Karpas-422 (cell line): Measurements from ENCODE around the gene ALDH1B1. TPM values are rescaled to one million over a fixed set of nuclear protein-coding genes. Genes with fewer than 3 reads are reported as not detected.
A peak's percentile ranks its signal among the peaks of the same experiment; 100 is the strongest.

Source experiments
- DNase-seq: peaks from one replicate; pipeline ENCODE4 v3.0.0-alpha.2; 2015
- H2AFZ ChIP-seq: fragments of 200-600 bp; sonication (generic); 2 replicates; pipeline ENCODE4 v1.6.1; 2014; ENCODE audit warnings: antibody characterized with exemption, low read length, mixed read lengths
- H3K27ac ChIP-seq: fragments of 200-600 bp; sonication (generic); 2 replicates; pipeline ENCODE4 v1.5.1; 2014; ENCODE audit warnings: mild to moderate bottlenecking, low read length, moderate library complexity
- H3K27me3 ChIP-seq: fragments of 200-600 bp; sonication (generic); 2 replicates; pipeline ENCODE4 v1.6.1; 2014; ENCODE audit warnings: low read length, mixed read lengths
- H3K36me3 ChIP-seq: fragments of 200-600 bp; sonication (generic); 2 replicates; pipeline ENCODE4 v1.6.1; 2014; ENCODE audit warnings: low read length, mixed read lengths; ENCODE audit not compliant: insufficient read depth
- H3K4me1 ChIP-seq: fragments of 200-600 bp; sonication (generic); 2 replicates; pipeline ENCODE4 v1.6.1; 2014; ENCODE audit warnings: mild to moderate bottlenecking, low read length, mixed read lengths
- H3K4me2 ChIP-seq: fragments of 200-600 bp; sonication (generic); 2 replicates; pipeline ENCODE4 v1.6.1; 2014; ENCODE audit warnings: low read length, low read depth, mild to moderate bottlenecking; ENCODE audit not compliant: poor library complexity, severe bottlenecking
- H3K4me3 ChIP-seq: fragments of 200-600 bp; sonication (generic); 2 replicates; pipeline ENCODE4 v1.5.1; 2014; ENCODE audit warnings: mild to moderate bottlenecking, antibody characterized with exemption, low read length, mixed read lengths
- H3K79me2 ChIP-seq: fragments of 200-600 bp; sonication (generic); 2 replicates; pipeline ENCODE4 v1.6.1; 2014; ENCODE audit warnings: mild to moderate bottlenecking, low read length, mixed read lengths
- H3K9ac ChIP-seq: fragments of 200-600 bp; sonication (generic); 2 replicates; pipeline ENCODE4 v1.6.0; 2014; ENCODE audit warnings: low read length
- H3K9me2 ChIP-seq: fragments of 200-600 bp; sonication (generic), shearing (Covaris generic); replicated peaks from 2 replicates; pipeline ENCODE4 v1.6.0; 2014; ENCODE audit warnings: mild to moderate bottlenecking, low read length, moderate library complexity; ENCODE audit not compliant: insufficient read depth
- H3K9me3 ChIP-seq: fragments of 300-700, 200-600 bp; sonication (generic); 2 replicates; pipeline ENCODE4 v1.6.1; 2014; ENCODE audit warnings: low read length, mixed read lengths
- H4K20me1 ChIP-seq: fragments of 200-600 bp; sonication (generic); 2 replicates; pipeline ENCODE4 v1.6.1; 2014; ENCODE audit warnings: mild to moderate bottlenecking, antibody characterized with exemption, low read length, low read depth; ENCODE audit not compliant: insufficient read depth
- total RNA-seq: library from RNA; depleted of rRNA; stranded (reverse); fragments of >200 nt; shearing (Covaris generic); gene quantifications from 2 replicates; pipeline ENCODE4 v1.2.3, GENCODE V29; 2014; ENCODE audit warnings: low replicate concordance

Gene ALDH1B1
- total RNA-seq, 1 experiment from 2014 or later = 10.3 TPM

DNA sequence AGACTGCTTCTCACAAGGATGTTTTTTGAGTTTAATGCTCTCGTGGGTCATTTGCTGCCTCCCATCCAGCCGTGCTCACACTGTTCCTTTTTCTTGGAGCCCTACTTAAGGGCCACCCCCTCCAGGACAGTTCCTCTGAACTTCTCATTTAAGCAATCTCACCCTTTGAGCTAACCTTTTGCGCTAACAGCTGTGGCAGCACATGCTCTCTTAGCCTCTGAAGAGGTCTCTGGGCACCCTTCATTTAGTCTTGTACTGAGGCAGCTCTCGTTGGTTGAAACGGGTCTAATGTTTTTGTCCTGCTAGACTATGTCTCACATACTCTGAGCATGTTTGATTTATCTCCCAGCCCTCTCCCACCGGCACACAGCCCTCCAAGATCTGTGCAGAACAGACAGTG, 11.8 kb downstream of the ALDH1B1 start:
- H3K36me3 ChIP-seq = no peaks in the 10 kb centered on the region
- H3K4me1 ChIP-seq = no peaks in the 10 kb centered on the region
- no peaks in the 10 kb centered on the region for H3K9me3 ChIP-seq
- H4K20me1 ChIP-seq = no peaks in the 10 kb centered on the region
- H2AFZ ChIP-seq = no peak overlapping the region
- no peak overlapping the region for H3K4me2 ChIP-seq
- H3K27ac ChIP-seq = no peak overlapping the region
- H3K79me2 ChIP-seq = no peaks in the 10 kb centered on the region
- no peaks in the 10 kb centered on the region for H3K9me2 ChIP-seq
- no peaks in the 10 kb centered on the region for H3K27me3 ChIP-seq
- no peak overlapping the region for H3K4me3 ChIP-seq
- no peak overlapping the region for H3K9ac ChIP-seq
- DNase-seq = no peak

- no peaks in the 10 kb centered on the region for H3K79me2 ChIP-seq
- no peak overlapping the region for H3K4me3 ChIP-seq
- H3K9me3 ChIP-seq = no peaks in the 10 kb centered on the region
- DNase-seq = no peak
- no peaks in the 10 kb centered on the region for H3K4me1 ChIP-seq
- no peak overlapping the region for H3K9ac ChIP-seq
- H3K4me2 ChIP-seq = no peak overlapping the region
- H4K20me1 ChIP-seq = no peaks in the 10 kb centered on the region
- H2AFZ ChIP-seq = no peak overlapping the region
- no peaks in the 10 kb centered on the region for H3K9me2 ChIP-seq
- H3K36me3 ChIP-seq = no peaks in the 10 kb centered on the region
- H3K27ac ChIP-seq = no peak overlapping the region
- no peaks in the 10 kb centered on the region for H3K27me3 ChIP-seq
Observed at GRCh38 chr9:38405785-38406184, 13.3 kb downstream of the ALDH1B1 start.

DNA sequence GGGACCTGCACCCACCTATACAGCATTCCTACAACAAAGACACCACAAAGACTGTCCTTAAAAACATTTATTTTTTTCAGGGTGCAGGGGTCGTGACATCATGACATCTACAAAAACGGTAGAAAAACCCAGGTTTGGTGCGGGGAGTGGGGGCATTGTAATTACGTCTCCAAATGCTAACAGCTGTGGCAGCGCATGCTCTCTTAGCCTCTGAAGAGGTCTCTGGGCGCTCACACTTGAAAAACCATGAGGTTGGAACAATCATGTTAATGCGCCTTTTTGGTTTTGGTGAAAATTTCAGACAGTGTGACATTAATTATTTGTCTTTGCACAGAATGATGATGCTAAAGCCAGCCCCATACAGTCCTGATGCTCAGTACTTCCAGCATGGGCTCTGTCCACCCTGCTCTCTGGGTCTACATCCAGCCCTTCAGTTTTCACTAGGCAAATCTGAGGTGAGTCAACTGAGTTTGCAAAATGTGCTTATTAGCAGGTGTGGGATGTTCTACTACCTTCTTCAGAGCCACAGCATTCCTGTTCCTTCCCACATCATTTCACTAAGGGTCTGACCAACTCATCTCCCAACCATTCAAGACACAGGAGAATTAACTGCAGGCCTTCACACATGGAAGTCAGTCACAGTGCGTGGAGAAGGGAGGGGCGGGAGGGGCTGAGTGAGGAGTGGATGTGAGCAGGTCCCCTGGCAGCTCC, 14.1 kb downstream of the ALDH1B1 start:
- H3K9ac ChIP-seq = no peak overlapping the region
- no peaks in the 10 kb centered on the region for H3K9me3 ChIP-seq
- H3K4me3 ChIP-seq = no peak overlapping the region
- H3K4me2 ChIP-seq = no peak overlapping the region
- H4K20me1 ChIP-seq = no peaks in the 10 kb centered on the region
- no peaks in the 10 kb centered on the region for H3K9me2 ChIP-seq
- DNase-seq = no peak
- no peak overlapping the region for H3K27ac ChIP-seq
- no peaks in the 10 kb centered on the region for H3K36me3 ChIP-seq
- H2AFZ ChIP-seq = no peak overlapping the region
- H3K79me2 ChIP-seq = no peaks in the 10 kb centered on the region
- no peaks in the 10 kb centered on the region for H3K27me3 ChIP-seq
- H3K4me1 ChIP-seq = no peaks in the 10 kb centered on the region

GRCh38 chr9:38408719-38409118, 16.2 kb downstream of the ALDH1B1 start:
- Histone ChIP-seq H3K79me2 (no peaks in the 10 kb centered on the region), H3K36me3 (no peaks in the 10 kb centered on the region), H3K4me2 (no peak overlapping the region), H3K4me1 (peaks cover 9% of the 10 kb centered on the region), H3K9me3 (no peaks in the 10 kb centered on the region), H3K27ac (no peak overlapping the region), H3K4me3 (no peak overlapping the region), H2AFZ (no peak overlapping the region), H3K9ac (no peak overlapping the region), H3K27me3 (no peaks in the 10 kb centered on the region), H4K20me1 (no peaks in the 10 kb centered on the region), H3K9me2 (no peaks in the 10 kb centered on the region)
- DNase-seq = no peak

DNA sequence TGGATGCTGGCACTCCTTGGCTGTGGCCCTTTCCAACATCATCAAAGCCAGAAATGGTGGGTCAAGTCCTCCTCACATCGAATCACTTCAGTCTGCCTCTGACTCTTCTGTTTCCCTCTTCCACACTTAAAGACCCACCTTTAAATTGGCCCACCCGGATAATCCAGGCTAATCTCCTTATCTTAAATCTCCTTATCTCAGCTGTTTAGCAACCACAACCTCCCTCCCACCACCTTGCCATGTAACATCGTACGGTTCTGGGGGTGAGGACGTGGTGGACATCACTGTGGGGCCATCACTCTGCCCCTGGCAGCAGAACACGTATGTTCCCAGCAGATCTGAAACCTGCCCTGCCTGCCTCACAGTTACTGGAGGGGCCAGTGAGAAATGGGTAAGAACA, 20.2 kb downstream of the ALDH1B1 start:
- no peak overlapping the region for H3K4me3 ChIP-seq
- H3K9ac ChIP-seq = no peak overlapping the region
- no peak overlapping the region for H2AFZ ChIP-seq
- no peaks in the 10 kb centered on the region for H3K79me2 ChIP-seq
- H3K36me3 ChIP-seq = no peaks in the 10 kb centered on the region
- H4K20me1 ChIP-seq = no peaks in the 10 kb centered on the region
- H3K9me2 ChIP-seq = no peaks in the 10 kb centered on the region
- peak overlapping the region; percentile 34 for H3K4me2 ChIP-seq
- no peaks in the 10 kb centered on the region for H3K9me3 ChIP-seq
- no peak for DNase-seq
- peaks cover 9% of the 10 kb centered on the region for H3K4me1 ChIP-seq
- no peak overlapping the region for H3K27ac ChIP-seq
- H3K27me3 ChIP-seq = no peaks in the 10 kb centered on the region

GRCh38 chr9:38413283-38413682, 20.8 kb downstream of the ALDH1B1 start:
- H3K9me3 ChIP-seq = no peaks in the 10 kb centered on the region
- H2AFZ ChIP-seq = peak overlapping the region; percentile 74; the same call in 1 of the 2 replicates
- H3K27me3 ChIP-seq = no peaks in the 10 kb centered on the region
- no peaks in the 10 kb centered on the region for H3K36me3 ChIP-seq
- 0 out of 2 replicates have a peak overlapping the region, but pooled peaks have one; percentile 2 for H3K4me3 ChIP-seq
- no peaks in the 10 kb centered on the region for H4K20me1 ChIP-seq
- H3K9ac ChIP-seq = no peak overlapping the region
- H3K4me2 ChIP-seq = peak overlapping the region; percentile 34
- no peak for DNase-seq
- no peaks in the 10 kb centered on the region for H3K9me2 ChIP-seq
- H3K4me1 ChIP-seq = peaks cover 9% of the 10 kb centered on the region
- no peaks in the 10 kb centered on the region for H3K79me2 ChIP-seq
- no peak overlapping the region for H3K27ac ChIP-seq

- Histone ChIP-seq H3K9me3 (no peaks in the 10 kb centered on the region), H3K9ac (no peak overlapping the region), H3K27ac (no peak overlapping the region), H2AFZ (no peak overlapping the region), H3K9me2 (no peaks in the 10 kb centered on the region), H3K79me2 (no peaks in the 10 kb centered on the region), H3K4me2 (no peak overlapping the region), H3K27me3 (no peaks in the 10 kb centered on the region), H3K4me3 (no peak overlapping the region), H3K4me1 (peaks cover 9% of the 10 kb centered on the region), H3K36me3 (no peaks in the 10 kb centered on the region), H4K20me1 (no peaks in the 10 kb centered on the region)
- DNase-seq = no peak
Observed at GRCh38 chr9:38414040-38414723, 21.7 kb downstream of the ALDH1B1 start.

GRCh38 chr9:38415856-38416255, 23.4 kb downstream of the ALDH1B1 start:
- Histone ChIP-seq H2AFZ (no peak overlapping the region), H3K9ac (no peak overlapping the region), H3K27ac (no peak overlapping the region), H3K36me3 (no peaks in the 10 kb centered on the region), H3K9me2 (no peaks in the 10 kb centered on the region), H3K27me3 (no peaks in the 10 kb centered on the region), H3K4me1 (peaks cover 9% of the 10 kb centered on the region), H4K20me1 (no peaks in the 10 kb centered on the region), H3K4me3 (no peak overlapping the region), H3K9me3 (no peaks in the 10 kb centered on the region), H3K79me2 (no peaks in the 10 kb centered on the region), H3K4me2 (no peak overlapping the region)
- DNase-seq = no peak
